Naive thymus-derived CD4-positive, alpha-beta T cell (primary cell): ENCODE measurements around the gene DNAJB8. TPM values are rescaled to one million over a fixed set of nuclear protein-coding genes. Genes with fewer than 3 reads are reported as not detected.

Source experiments
- ATAC-seq: fragments of 150-1000 bp; cut with Tn5 transposase; 2 replicates; pipeline ENCODE4 v1.10.0; 2021; ENCODE audit warnings: mild to moderate bottlenecking, moderate library complexity
- CTCF ChIA-PET: fragments of 350-600 bp; sonication (Branson Sonifier 250); formaldehyde crosslinking; loops from one replicate; lab custom pipeline; 2021; ENCODE audit warnings: antibody characterized with exemption; lab: Charles Lee
- POLR2A ChIA-PET: fragments of 350-600 bp; sonication (Branson Sonifier 250); formaldehyde crosslinking; loops from one replicate; lab custom pipeline; 2021; ENCODE audit warnings: antibody characterized with exemption, inconsistent platforms; lab: Charles Lee
- DNase-seq, 9 donors: peaks; one replicate each; pipeline versions ENCODE4 v3.0.0 to v3.0.0-alpha.2; 2020 to 2022; ENCODE audit warnings: mixed read lengths in 1 of 9
- H3K27ac ChIP-seq: one replicate; pipeline ENCODE4 v1.7.0; 2013; ENCODE audit warnings: mild to moderate bottlenecking, low read depth, low read length, moderate library complexity
- H3K27me3 ChIP-seq, 2 donors: one replicate each; pipeline ENCODE4 v1.7.0; 2013; ENCODE audit warnings: low read length in 2 of 2, mild to moderate bottlenecking in 2 of 2, moderate library complexity in 2 of 2; ENCODE audit not compliant: control insufficient read depth in 2 of 2, insufficient read depth in 2 of 2
- H3K36me3 ChIP-seq, 3 experiments: 1 replicate in 2 of 3; 2 replicates in 1 of 3; pipeline ENCODE4 v1.7.0; 2013; ENCODE audit warnings: low read length in 3 of 3, mild to moderate bottlenecking in 3 of 3, moderate library complexity in 1 of 3; ENCODE audit not compliant: insufficient read depth in 3 of 3, control insufficient read depth in 2 of 3
- H3K4me1 ChIP-seq, 2 donors: one replicate each; pipeline ENCODE4 v1.7.0; 2013; ENCODE audit warnings: low read length in 2 of 2, mild to moderate bottlenecking in 2 of 2, moderate library complexity in 1 of 2; ENCODE audit not compliant: control insufficient read depth in 2 of 2, insufficient read depth in 2 of 2
- H3K4me3 ChIP-seq: 2 replicates; pipeline ENCODE4 v1.7.0; 2013; ENCODE audit warnings: mild to moderate bottlenecking, low read length
- H3K9me3 ChIP-seq, 3 experiments: 1 replicate in 2 of 3; 2 replicates in 1 of 3; pipeline ENCODE4 v1.7.0; 2013; ENCODE audit warnings: low read length in 3 of 3; ENCODE audit not compliant: control insufficient read depth in 2 of 3
- H3K27ac Mint-ChIP-seq, 9 donors: one replicate each; pipeline ENCODE4 v1.8.0; 2020 to 2022; ENCODE audit warnings: mixed read lengths in 9 of 9, mild to moderate bottlenecking in 8 of 9, moderate library complexity in 5 of 9, inconsistent platforms in 2 of 9
- H3K27me3 Mint-ChIP-seq, 5 donors: one replicate each; pipeline ENCODE4 v1.8.0; 2021 to 2022; ENCODE audit warnings: mixed read lengths in 5 of 5, mild to moderate bottlenecking in 1 of 5
- H3K36me3 Mint-ChIP-seq, 5 donors: one replicate each; pipeline ENCODE4 v1.8.0; 2020 to 2022; ENCODE audit warnings: mixed read lengths in 5 of 5, mild to moderate bottlenecking in 3 of 5, inconsistent platforms in 1 of 5
- H3K4me1 Mint-ChIP-seq, 7 donors: one replicate each; pipeline ENCODE4 v1.8.0; 2020 to 2022; ENCODE audit warnings: mixed read lengths in 7 of 7, mild to moderate bottlenecking in 3 of 7, inconsistent platforms in 1 of 7
- H3K4me3 Mint-ChIP-seq, 10 donors: one replicate each; pipeline ENCODE4 v1.8.0; 2020 to 2022; ENCODE audit warnings: mild to moderate bottlenecking in 10 of 10, mixed read lengths in 10 of 10, moderate library complexity in 6 of 10, inconsistent platforms in 2 of 10
- H3K9me3 Mint-ChIP-seq, 11 donors: one replicate each; pipeline ENCODE4 v1.8.0; 2020 to 2022; ENCODE audit warnings: mixed read lengths in 11 of 11, mild to moderate bottlenecking in 4 of 11, inconsistent platforms in 1 of 11, moderate library complexity in 1 of 11
- intact Hi-C, 2 donors: fragments of 100-400 bp; cut with micrococcal nuclease; formaldehyde crosslinking; loops; one replicate each; pipeline ENCODE4 v1.15.1; 2023
- polyA plus RNA-seq, 2 donors: library from polyadenylated mRNA; unstranded; fragments of 300-500 nt; fragmentation: Illumina TruSeq; gene quantifications; one replicate each; pipeline ENCODE4 v1.2.3, GENCODE V29; 2021
- total RNA-seq, 6 experiments: library from RNA in 5 of 6; stranded (reverse) in 5 of 6; gene quantifications; 1 replicate in 5 of 6; 2 replicates in 1 of 6; pipeline ENCODE4 v1.2.3 and lab custom pipeline; 2021 to 2026

The DNAJB8 gene
- total and polyA plus RNA-seq, 7 experiments from 2014 or later = not detected

DNA sequence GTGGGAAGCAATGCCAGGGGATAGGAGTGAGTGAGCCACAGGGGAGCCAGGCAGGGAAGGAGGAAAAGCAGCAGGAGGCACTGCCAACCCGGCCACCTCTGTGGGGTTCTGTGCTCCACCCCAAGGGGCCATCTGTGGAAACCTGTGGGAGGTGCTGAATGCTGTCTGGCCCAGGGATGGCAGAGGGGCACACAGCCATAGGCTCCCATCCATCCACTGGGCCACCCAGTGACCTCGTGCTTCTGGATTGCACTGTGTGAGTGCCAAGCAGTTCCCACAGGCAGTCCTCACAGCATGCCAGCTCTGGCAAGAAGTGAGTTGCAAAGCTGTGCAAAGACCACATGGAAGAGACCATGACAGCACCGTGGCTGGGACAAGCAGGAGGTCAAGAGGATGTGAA lies 27.5 kb downstream of the DNAJB8 start:
- no peak overlapping the region for H3K27ac Mint-ChIP-seq
- peaks cover 0 to 4% (median 0%) of the 10 kb centered on the region in 5 donors for H3K36me3 Mint-ChIP-seq
- intact Hi-C loops = no loop called here
- H3K4me1 Mint-ChIP-seq = no peaks in the 10 kb centered on the region
- Histone ChIP-seq H3K27me3 (peaks cover 0 to 3% of the 10 kb centered on the region in 2 donors), H3K27ac (no peak overlapping the region), H3K4me1 (no peaks in the 10 kb centered on the region), H3K9me3 (no peaks in the 10 kb centered on the region), H3K36me3 (no peaks in the 10 kb centered on the region), H3K4me3 (no peak overlapping the region)
- no peak overlapping the region for H3K4me3 Mint-ChIP-seq
- peaks cover 12 to 27% (median 16%) of the 10 kb centered on the region in 5 donors for H3K27me3 Mint-ChIP-seq
- no peak for DNase-seq
- ChIA-PET CTCF (interaction anchor here (1.5 kb wide), 1 partner anchor 12 kb away, joined by 4 read pairs; no protein-coding TSS in a partner anchor), POLR2A (no interaction called here)
- no peak for ATAC-seq
- peaks cover 0 to 4% (median 0%) of the 10 kb centered on the region in 11 donors for H3K9me3 Mint-ChIP-seq

DNA sequence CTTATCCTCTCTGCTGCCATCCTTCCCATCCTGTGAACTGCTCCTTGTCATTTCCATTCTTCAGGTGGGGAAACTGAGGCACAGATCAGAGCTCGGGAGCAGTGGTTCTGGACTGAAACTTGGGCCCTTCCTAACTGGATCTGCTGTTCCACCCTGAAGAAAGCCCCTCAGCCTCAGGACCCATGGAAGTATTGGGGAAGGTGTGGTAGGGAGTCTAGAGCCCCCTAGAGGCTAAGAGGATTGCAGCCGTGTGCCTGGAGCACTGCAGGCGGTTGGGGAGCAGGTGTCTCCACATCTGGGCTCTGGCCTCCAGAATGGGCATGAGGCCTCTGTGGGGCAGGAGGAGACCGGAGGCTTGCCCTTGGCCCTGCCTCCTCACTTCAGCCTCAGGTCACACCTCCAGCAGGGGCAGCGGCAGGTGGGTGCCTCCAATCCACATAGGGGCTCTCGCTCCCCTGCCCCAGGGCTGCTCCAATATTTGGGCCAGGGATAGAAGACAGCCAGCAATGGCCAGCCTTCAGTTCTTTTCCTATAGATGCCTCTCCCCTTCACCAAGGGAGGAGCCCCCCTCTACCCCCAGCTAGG lies 28.1 kb downstream of the DNAJB8 start:
- POLR2A ChIA-PET = no interaction called here
- no peaks in the 10 kb centered on the region for H3K36me3 ChIP-seq
- Mint-ChIP-seq H3K9me3 (peaks cover 0 to 2% (median 0%) of the 10 kb centered on the region in 11 donors), H3K4me3 (no peak overlapping the region), H3K27me3 (peaks cover 17 to 33% (median 18%) of the 10 kb centered on the region in 5 donors), H3K36me3 (peaks cover 0 to 3% (median 0%) of the 10 kb centered on the region in 5 donors), H3K27ac (no peak overlapping the region), H3K4me1 (no peaks in the 10 kb centered on the region)
- H3K27me3 ChIP-seq = peaks cover 3 to 9% of the 10 kb centered on the region in 2 donors
- intact Hi-C loops = no loop called here
- H3K27ac ChIP-seq = no peak overlapping the region
- CTCF ChIA-PET = interaction anchor here (1.5 kb wide), 1 partner anchor 12 kb away, joined by 4 read pairs; no protein-coding TSS in a partner anchor
- H3K9me3 ChIP-seq = no peaks in the 10 kb centered on the region
- no peaks in the 10 kb centered on the region for H3K4me1 ChIP-seq
- ATAC-seq (no peak), DNase-seq (no peak)
- H3K4me3 ChIP-seq = no peak overlapping the region

DNA sequence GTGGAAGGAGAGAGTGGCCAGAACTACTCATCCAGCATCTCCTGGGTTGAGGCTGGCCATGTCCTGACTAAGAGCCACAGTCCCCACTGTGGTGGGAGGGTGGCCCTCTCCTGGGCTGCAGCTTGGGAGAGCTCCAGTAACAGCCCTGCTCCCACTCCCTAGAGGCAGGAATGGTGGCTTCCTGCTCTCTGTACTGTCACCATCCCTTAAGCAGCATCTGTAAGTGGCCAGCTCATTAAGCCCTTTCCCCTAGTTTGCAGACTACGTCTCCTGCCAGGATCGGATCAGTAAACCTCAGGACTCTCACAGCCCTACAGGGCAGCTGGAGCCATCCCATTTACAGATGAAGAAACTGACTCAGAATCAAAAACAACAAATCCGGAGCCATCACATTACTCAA lies 30.5 kb downstream of the DNAJB8 start:
- CTCF ChIA-PET = no interaction called here

DNA sequence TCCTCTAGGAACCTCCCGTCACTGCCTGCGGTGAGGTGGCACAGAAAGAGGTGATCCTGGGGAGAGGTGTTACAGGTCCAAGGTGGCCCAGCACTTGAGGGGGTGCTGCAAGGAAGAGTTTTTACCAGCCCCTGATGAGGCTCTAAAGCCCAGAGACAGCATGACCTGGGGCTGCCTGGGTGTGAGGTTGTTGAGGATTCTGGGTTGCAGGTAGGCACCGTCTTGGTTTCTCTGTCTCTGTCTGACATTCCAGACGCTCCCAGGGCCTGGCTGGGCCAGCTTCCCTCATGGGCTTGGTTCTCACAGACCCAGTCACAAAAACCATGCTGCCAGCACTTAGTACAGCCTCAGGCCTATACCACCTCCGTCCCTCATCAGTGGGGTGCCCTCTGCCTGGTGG lies 31.1 kb downstream of the DNAJB8 start:
- peaks cover 34 to 57% (median 42%) of the 10 kb centered on the region in 5 donors for H3K27me3 Mint-ChIP-seq
- no peak overlapping the region for H3K4me3 ChIP-seq
- peaks cover 0 to 2% (median 0%) of the 10 kb centered on the region in 11 donors for H3K9me3 Mint-ChIP-seq
- peaks cover 3 to 13% of the 10 kb centered on the region in 2 donors for H3K27me3 ChIP-seq
- ChIA-PET CTCF (no interaction called here), POLR2A (no interaction called here)
- H3K36me3 ChIP-seq = no peaks in the 10 kb centered on the region
- no peak overlapping the region for H3K27ac Mint-ChIP-seq
- no peaks in the 10 kb centered on the region for H3K4me1 ChIP-seq
- H3K4me3 Mint-ChIP-seq = no peak overlapping the region
- H3K9me3 ChIP-seq = no peaks in the 10 kb centered on the region
- H3K4me1 Mint-ChIP-seq = peaks cover 0 to 13% (median 11%) of the 10 kb centered on the region in 7 donors
- peaks cover 0 to 6% (median 0%) of the 10 kb centered on the region in 5 donors for H3K36me3 Mint-ChIP-seq
- no peak overlapping the region for H3K27ac ChIP-seq
- no peak for ATAC-seq
- intact Hi-C loops = no loop called here
- no peak for DNase-seq

More for the DNA sequence above, 30.5 kb downstream of the DNAJB8 start:
- POLR2A ChIA-PET = no interaction called here
- Mint-ChIP-seq H3K36me3 (peaks cover 0 to 6% (median 0%) of the 10 kb centered on the region in 5 donors), H3K4me1 (peaks cover 0 to 13% (median 11%) of the 10 kb centered on the region in 7 donors), H3K27ac (no peak overlapping the region), H3K4me3 (no peak overlapping the region), H3K27me3 (peaks cover 29 to 51% (median 36%) of the 10 kb centered on the region in 5 donors), H3K9me3 (peaks cover 0 to 2% (median 0%) of the 10 kb centered on the region in 11 donors)
- Histone ChIP-seq H3K36me3 (no peaks in the 10 kb centered on the region), H3K4me3 (no peak overlapping the region), H3K27ac (no peak overlapping the region), H3K27me3 (peaks cover 3 to 13% of the 10 kb centered on the region in 2 donors), H3K4me1 (no peaks in the 10 kb centered on the region), H3K9me3 (no peaks in the 10 kb centered on the region)
- intact Hi-C loops = no loop called here
- DNase-seq (no peak), ATAC-seq (no peak)

DNA sequence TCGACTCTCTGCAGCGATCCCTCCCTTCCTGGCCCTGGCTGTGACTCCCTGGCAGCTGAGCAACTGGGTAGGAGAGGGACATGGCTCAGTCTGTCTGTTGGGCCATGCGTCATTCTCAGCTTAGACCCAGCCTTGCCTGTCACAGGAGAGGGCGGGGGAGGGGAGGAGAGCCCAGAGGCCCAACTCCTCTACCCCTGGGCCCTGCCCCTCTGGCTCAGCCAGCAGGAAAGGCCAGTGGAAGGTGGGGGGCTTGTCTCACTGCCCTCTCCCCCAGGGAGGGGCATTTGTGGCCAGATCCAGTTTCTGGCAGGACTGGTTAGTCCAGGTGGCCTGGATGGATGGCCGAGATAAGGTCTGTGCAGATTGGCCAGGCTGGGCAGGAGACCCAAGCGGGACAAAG lies 31.6 kb downstream of the DNAJB8 start:
- H3K27ac Mint-ChIP-seq = no peak overlapping the region

DNA sequence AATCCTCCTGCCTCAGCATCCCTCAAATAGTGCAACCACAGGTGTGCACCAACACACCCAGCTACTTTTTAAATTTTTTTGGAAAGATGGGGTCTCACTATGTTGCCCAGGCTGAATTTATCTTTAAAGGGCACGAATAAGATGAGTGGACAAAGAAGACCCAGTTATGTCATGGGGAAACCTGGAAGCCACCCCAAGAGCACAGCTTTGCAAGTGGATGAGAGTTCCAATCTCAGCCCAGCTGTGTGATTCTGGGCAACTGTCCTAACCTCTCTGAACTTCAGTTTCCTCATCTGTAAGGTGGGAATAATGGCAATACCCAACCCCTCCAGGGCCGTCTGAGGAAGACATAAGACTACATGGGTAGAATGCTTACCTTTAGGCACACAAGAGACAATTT lies 32.2 kb downstream of the DNAJB8 start:
- Mint-ChIP-seq H3K27me3 (peaks cover 31 to 64% (median 42%) of the 10 kb centered on the region in 5 donors), H3K4me3 (no peak overlapping the region), H3K36me3 (peaks cover 0 to 6% (median 0%) of the 10 kb centered on the region in 5 donors), H3K4me1 (peaks cover 0 to 13% (median 11%) of the 10 kb centered on the region in 7 donors), H3K27ac (peak overlapping the region in 1 of 9 donors; percentile 66), H3K9me3 (peaks cover 0 to 2% (median 0%) of the 10 kb centered on the region in 11 donors)
- no peak overlapping the region for H3K4me3 ChIP-seq
- ChIA-PET POLR2A (no interaction called here), CTCF (no interaction called here)
- no peaks in the 10 kb centered on the region for H3K36me3 ChIP-seq
- DNase-seq (no peak), ATAC-seq (no peak)
- intact Hi-C loops = no loop called here
- no peak overlapping the region for H3K27ac ChIP-seq
- H3K4me1 ChIP-seq = no peaks in the 10 kb centered on the region
- peaks cover 3 to 13% of the 10 kb centered on the region in 2 donors for H3K27me3 ChIP-seq
- H3K9me3 ChIP-seq = no peaks in the 10 kb centered on the region

More for the DNA sequence above, 31.6 kb downstream of the DNAJB8 start:
- no peaks in the 10 kb centered on the region for H3K4me1 ChIP-seq
- Mint-ChIP-seq H3K36me3 (peaks cover 0 to 6% (median 0%) of the 10 kb centered on the region in 5 donors), H3K9me3 (peaks cover 0 to 2% (median 0%) of the 10 kb centered on the region in 11 donors), H3K4me3 (no peak overlapping the region), H3K4me1 (peaks cover 0 to 13% (median 11%) of the 10 kb centered on the region in 7 donors), H3K27me3 (peaks cover 36 to 62% (median 44%) of the 10 kb centered on the region in 5 donors)
- no peak overlapping the region for H3K27ac ChIP-seq
- H3K9me3 ChIP-seq = no peaks in the 10 kb centered on the region
- H3K27me3 ChIP-seq = peaks cover 3 to 13% of the 10 kb centered on the region in 2 donors
- ChIA-PET CTCF (no interaction called here), POLR2A (no interaction called here)
- no peak for ATAC-seq
- intact Hi-C loops = no loop called here
- H3K36me3 ChIP-seq = no peaks in the 10 kb centered on the region
- H3K4me3 ChIP-seq = no peak overlapping the region
- DNase-seq = no peak

DNA sequence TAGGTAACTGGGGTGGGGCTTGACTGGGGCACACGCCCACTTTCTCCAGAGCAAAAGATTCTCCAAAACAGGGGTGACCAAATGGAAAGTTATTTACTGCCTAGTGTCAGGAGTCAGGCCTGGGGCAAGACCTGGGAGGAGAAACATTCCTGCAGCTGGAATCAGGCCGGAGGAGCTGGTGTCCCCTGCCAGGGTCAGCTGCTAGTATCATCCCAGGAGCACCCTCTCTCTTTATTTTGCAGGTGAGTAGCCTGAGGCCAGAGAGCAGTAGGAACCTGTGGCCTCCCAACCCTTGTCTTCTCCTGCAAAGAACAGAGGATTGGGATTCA lies 32.9 kb downstream of the DNAJB8 start:
- Mint-ChIP-seq H3K4me1 (peaks cover 0 to 13% (median 11%) of the 10 kb centered on the region in 7 donors), H3K4me3 (peak overlapping the region in 2 of 10 donors; percentile 13 to 37), H3K9me3 (peaks cover 0 to 2% (median 0%) of the 10 kb centered on the region in 11 donors), H3K27ac (no peak overlapping the region), H3K36me3 (peaks cover 0 to 6% (median 0%) of the 10 kb centered on the region in 5 donors), H3K27me3 (peaks cover 28 to 66% (median 36%) of the 10 kb centered on the region in 5 donors)
- Histone ChIP-seq H3K4me1 (no peaks in the 10 kb centered on the region), H3K4me3 (no peak overlapping the region), H3K27me3 (peaks cover 3 to 13% of the 10 kb centered on the region in 2 donors), H3K9me3 (no peaks in the 10 kb centered on the region), H3K36me3 (no peaks in the 10 kb centered on the region), H3K27ac (no peak overlapping the region)
- ChIA-PET POLR2A (no interaction called here), CTCF (no interaction called here)
- ATAC-seq = no peak
- no peak for DNase-seq
- intact Hi-C loops = no loop called here
